Measurements from ENCODE around the gene CPNE7.

The CPNE7 gene

DNA sequence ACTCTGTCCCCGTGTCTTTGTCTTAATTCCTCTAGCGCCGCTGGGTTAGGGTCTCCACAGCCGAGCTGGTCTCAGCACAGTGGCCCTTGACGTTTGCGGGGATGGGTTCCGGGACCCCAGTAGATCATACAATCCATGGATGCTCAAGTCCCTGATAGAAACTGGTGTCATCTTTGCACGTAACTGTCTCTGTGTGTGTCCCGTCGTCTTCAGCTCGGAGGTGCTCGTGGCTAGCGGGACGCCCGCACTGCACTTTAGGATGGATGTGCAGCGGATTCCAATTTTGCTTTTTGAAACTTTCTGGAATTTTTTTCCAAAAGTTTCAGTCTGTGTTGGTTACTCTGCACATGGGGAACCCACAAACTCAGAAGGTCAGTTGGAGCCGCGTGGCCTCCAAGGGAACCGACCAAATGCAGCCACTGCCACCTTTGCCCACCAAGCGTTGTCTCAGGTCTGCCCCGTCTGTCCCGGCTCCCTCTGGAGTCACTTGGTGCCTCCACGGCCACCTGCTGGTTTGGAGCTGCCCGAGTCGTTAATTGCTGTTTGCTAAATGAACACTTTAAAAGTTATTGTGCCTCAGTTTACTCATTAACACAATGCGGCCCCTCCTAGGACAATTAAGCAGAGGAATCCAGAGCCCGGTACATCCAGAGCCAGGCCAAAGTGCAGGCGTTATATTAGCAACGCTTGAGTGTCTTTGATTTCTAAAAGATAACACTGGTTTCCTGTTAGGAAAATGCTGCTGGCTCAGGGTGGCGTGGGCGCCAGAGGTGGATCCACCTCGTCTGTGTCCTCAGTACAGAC is 32.6 kb downstream of the CPNE7 start:
- DNase-seq, result no peak

DNA sequence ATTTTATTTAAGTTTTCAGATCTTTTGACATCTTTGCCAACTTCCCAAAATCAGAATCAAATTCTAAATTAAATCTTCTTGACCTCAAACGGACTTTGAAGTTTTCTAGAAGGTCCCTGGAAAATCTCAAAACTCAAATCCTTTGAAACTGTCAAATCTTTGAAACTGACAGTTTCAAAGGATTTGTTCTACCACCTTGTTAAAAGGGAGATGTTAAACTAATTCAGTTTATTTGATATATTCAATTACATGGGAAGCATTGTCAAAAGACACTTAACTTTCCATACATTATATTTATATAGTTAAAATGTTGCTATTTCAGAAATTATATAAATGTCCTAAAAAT is 34.5 kb downstream of the CPNE7 start:
- DNase-seq, result no peak

DNA sequence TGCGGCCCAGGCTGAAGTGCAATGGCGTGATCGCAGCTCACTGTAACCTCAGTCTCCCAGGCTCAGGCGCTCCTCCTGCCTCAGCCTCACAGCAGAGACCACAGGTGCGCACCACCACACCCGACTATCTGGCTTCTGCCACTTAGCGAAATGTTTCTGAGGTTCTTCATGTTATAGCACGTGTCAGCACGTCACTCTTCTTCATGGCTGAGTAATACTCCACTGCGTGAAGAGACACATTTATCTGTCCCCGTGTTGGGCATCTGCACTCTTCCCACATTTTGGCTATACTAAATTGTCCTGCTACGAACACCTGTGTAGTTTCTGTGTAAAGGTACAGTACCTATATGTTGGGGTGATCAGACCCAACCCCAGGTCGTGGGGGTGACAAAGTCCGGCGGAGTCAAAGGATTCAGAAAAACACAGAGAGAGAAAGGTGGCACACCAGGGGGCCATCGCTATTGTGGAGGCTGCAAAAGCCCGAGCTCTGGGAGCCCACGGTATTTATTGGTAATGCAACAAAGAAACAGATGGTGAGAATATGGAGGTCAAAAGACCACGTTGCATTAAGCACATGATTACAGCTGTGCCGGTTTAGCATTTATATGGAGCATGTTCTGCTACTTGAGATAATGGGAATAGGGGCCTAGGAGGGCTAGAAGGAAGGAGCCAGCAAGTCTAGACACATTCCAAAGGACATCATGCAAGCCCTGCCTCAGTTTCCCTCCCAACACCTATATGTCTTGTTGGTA is 37.0 kb downstream of the CPNE7 start:
- DNase-seq, result no peak

DNA sequence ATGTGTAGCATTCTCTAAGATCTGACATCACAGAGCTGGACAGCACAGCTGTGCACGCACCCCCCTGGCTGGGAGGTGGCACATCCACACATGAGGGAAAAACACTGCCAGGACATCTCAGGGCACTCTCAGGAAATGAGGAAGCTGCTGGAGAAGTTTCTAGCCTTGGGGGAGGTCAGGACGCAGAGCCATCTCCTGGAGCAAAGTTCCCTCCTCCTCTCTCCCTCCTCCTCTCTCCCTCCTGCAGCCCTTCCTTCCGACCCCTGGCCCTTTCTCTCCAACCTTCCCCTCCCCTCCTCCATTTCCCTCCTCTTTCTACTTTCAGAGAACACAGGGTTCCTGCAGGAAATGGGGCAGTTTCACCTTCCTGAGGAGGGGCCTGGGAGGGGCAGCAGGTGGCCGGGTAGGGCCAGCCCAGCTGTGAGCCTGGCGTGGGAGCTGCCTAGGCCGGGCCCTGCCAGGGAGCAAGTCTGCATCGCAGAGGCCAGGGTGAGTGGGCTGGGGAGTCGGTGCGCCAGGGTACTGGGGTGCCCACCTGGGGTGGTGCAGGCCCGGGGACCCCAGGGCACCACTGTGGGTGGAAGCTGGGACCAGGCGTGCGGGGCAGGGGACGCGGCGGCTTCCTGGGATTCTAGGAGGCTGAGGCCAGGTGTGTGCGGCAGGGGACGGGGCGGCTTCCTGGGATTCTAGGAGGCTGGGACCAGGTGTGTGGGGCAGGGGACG is 37.8 kb downstream of the CPNE7 start, which contains the start of gene DPEP1:
DPEP1 (plus strand) TSS at position 412 of the 723 bp plus-strand sequence. CDS start 16,769 bp downstream, outside the sequence.
- no peak for DNase-seq

DNA sequence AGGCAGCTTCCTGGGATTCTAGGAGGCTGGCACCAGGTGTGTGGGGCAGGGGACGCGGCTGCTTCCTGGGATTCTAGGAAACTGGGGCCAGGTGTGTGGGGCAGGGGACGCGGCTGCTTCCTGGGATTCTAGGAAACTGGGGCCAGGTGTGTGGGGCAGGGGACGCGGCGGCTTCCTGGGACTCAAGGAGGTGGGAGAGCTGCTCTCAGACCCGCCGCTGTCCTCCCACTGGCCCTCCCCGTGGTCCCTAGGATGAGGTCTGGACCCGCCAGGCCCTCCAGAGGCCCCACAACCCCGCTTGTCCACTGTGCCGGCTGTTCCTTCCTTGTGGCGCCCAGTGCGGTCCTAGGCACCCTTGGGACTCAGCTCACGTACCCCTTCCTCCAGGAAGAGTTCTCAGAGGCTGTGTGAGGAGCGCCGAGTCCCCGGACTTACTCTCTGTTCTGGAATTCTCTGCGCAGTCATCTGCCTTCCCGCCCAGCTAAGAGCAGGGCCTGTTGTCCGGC is 38.4 kb downstream of the CPNE7 start:
- DNase-seq, result no peak

DNA sequence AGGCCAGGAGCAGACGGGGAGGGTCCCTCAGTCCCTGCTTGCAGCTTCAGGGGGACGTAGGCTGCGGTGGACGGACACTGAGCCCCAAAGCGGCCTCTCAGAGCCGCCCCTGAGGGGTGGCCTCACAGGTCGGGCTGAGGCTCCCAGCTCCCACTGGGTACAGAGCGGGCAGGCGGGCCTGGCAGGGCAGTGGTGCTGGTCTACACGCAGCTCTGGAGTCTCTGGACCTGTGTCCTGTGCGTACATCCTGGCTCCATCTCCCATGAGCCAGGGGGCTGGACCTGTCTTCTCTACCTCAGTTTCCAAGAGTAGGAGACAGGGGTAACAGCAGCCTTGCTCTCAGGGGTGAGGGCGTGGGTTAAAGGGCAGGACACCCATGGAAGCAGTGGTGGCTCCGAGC is 39.6 kb downstream of the CPNE7 start:
- no peak for DNase-seq

DNA sequence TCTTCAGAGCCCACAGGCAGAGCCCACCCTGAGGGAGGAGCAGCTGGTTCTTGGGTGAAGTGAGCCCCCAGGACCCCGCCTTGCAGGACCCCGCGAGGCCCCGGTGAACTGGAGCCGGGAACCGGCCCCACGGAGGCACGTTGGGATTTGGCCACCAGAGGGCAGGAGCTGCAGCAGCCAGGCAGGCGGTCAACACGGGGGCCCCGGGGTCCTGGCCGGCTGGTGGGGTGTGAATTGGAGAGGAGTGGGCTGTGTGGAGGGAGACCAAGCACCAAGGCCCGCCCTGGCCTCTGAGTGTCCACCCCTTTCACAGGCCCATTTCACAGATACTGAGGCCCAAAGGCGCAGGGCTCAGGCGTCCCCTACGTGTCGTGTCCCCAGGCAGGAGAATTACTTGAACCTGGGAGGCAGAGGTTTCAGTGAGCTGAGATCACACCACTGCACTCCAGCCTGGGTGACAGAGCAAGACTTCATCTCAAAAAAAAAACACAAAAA is 40.1 kb downstream of the CPNE7 start:
- DNase-seq, result peak; percentile 29

DNA sequence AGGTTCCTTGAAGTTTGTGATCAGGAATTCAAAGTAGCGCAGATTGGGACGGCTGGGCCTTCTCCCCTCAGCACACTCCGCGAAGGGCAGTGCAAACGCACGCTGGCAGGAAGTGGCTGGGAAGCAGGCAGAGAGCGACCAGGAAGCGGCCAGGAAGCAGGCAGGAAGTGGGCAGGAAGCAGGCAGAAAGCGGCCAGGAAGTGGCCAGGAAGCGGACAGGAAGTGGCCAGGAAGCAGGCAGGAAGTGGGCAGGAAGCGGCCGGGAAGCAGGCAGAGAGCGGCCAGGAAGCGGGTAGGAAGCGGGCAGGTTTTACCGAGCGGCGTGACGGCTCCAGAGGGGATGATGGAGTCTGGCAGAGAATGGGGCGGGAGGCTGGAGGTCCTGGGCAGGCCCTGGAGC is 41.1 kb downstream of the CPNE7 start:
- no peak for DNase-seq

DNA sequence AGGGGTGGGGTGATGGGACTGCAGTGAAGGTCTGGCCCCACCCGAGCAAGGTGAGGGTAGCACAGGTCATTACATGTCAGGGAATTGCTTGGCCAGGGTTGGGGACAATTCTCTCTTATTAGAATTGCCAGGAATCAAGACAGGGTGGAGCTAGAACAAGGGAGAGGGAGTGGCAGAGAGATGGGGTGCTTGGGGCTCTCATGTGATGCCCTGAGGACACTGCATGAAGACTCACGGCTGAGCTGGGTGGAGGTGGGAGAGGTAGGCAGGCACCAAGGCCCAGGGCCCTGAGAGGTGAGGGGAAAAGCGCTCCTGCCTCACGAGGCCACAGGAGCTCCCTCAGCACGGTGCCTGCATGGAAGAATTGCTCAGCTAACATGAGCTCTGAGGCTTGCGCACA is 41.5 kb downstream of the CPNE7 start:
- no peak for DNase-seq

DNA sequence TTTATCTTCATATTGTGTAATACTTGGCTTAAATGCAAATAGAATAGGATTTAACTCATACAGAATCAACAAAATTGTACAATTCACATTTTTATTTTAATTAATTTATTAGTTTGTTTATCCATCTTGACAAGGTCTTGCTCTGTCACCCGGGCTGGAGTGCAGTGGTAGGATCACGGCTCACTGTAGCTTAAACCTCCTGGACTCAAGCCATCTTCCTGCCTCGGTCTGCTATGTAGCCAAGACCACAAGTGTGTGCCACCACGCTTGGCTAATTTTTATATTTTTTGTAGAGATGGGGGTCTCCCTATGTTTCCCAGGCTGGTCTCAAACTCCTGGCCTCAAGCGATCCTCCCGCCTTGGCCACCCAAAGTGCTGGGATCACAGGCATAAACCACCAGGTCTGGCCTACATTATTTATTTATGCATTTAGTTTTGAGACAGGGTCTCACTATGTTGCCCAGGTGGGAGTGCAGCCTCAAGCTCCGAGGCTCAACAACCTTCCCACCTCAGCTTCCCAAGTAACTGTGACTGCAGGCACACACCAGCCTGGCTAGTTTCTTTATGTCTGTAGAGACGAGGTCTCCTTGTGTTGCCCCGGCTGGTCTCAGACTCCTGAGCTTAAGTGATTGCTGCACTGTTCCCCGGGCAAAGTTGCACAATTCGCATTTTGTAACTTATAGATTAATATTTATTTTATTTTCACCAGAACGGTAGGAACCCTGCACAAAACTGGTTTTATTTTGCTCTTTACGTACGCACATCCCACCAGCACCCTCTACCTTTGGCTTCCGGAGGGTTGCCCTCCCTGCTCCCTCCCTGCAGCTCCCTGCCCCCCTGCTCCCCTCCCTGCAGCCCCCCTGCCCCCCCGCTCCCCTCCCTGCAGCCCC is 42.8 kb downstream of the CPNE7 start:
- DNase-seq, result no peak

DNA sequence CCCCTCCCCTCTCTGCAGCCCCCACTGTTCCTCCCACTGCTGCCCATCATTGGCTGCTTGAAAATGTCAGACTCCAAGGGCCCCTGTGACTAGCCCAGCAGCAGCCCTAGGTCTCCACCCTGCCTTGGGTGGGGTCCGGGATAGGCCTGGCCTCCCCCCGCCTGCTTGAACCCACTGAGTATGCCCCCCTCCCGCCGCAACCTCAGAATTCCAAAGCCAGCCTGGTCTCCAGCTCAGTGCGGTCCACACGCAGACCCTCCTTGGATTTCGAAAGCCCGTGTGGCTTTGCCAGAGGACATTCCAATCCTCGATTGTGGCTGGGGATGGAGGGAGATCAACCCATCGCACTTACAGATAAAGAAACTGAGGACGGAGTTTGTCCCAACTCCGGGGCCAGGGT is 44.3 kb downstream of the CPNE7 start:
- no peak for DNase-seq

DNA sequence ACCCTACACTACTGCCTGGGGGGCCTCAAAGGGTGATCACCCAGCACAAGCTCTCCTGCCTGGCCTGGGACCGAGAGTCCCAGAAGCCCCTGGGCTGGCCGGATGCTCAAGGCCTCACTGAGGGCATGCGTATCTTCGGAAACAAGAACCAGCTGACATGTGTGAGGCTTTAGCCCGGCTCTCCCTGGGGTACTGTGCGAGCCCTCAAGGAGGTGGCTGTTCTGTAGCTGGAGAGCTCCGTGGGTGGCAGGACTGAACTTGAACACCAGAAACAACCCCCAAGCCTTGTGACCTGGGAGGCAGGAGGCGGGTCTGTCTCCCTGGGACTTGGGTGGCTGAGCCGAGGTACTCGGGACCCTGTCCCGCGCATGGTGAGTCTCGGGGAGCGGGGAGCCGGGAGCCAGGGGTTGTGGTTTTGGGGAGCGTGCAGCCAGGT is 44.9 kb downstream of the CPNE7 start:
- no peak for DNase-seq

DNA sequence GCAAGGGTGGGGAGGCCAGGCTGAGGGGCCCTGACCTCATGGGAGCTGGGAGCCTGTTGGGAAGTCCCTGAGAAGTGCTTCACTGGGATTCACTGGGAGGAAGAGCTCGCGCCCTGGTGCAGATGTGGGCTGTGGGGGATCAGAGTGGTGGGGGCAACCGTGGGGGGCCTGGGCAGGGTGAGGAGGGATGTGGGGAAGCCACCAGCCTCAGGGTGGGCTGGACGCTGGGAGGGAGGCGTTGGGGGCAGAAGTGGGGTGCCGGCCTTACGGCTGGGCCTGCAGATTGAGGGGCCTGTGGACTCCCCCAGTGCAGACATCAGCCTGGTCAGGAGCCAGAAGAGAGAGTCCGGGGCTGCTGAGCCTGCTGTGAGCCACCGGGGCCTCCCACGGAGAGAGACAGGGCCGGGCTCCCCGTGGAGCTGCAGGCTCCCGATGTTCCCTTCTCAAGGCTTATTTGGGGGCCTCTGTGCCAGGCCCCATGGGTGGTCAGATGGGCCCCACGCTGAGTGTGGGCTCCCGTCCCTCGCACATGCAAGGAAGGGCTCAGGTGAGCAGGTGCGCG is 45.7 kb downstream of the CPNE7 start:
- no peak for DNase-seq

DNA sequence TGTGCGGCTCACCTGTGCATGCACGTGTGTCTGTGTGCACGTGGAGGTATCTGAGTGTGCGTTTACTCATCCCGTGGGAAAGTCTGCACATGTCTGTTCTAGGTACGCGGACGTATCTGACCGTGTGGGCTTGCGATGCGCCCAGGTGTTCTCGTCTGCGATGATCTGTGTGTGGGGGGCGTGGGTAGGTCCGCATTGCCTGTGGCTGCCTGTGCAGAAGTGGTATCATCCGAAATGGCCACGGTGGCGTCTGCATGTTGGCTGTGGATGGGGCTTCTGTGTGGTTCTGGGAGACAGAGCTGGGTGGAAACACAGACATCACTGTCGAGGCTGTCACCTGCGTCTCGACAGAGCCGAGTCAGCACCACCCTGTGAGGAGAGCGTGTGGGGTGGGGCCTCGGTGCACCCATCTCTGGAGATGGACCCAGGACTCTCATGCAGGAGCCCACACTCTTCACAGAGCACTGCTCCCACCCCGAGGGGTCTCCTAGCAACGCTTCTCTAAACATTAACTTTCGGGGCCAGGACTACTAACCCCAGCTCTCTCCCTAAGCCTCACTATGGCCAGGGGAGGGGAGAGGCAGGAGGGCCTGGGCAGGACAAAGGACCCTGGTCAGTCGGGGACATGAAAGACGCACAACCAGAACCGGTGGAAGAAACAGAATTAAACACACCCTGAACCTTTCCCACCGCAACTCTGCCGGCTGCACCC is 46.3 kb downstream of the CPNE7 start:
- DNase-seq, result no peak

DNA sequence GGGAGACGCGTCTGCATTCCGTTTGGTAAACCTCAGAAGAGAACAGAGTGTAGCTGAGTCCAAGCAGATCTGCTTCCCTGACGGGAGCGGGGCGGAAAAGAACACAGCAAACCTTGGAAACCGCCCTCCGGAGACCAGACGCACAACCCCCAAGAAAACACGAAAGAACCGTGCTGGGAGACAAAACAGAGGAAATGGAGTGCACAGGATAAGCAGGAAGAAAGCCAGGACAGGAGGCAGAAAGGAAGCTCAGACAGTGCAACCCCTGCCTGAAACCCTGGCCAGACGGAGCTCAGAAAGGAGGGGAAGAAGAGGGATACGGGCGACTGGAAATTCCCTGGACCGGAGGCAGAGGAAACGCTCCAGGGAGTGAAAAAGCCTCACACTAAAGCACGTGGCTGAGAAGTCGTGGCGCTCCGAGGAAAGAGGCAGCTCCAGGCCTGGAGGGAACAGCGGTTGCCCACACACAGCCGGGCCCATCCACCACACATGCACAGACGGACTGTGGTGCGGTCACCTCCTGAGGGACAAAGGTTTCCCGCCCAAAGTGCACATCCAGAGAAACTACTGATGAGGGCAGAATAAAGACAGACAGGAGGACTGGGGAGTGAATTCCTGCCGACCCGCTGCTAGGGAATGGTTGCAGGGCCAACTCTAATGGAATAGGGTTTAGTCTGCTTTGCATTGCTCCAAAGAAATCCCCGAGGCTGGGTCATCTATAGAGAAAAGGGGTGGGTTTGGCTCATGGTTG is 48.1 kb downstream of the CPNE7 start:
- no peak for DNase-seq

DNA sequence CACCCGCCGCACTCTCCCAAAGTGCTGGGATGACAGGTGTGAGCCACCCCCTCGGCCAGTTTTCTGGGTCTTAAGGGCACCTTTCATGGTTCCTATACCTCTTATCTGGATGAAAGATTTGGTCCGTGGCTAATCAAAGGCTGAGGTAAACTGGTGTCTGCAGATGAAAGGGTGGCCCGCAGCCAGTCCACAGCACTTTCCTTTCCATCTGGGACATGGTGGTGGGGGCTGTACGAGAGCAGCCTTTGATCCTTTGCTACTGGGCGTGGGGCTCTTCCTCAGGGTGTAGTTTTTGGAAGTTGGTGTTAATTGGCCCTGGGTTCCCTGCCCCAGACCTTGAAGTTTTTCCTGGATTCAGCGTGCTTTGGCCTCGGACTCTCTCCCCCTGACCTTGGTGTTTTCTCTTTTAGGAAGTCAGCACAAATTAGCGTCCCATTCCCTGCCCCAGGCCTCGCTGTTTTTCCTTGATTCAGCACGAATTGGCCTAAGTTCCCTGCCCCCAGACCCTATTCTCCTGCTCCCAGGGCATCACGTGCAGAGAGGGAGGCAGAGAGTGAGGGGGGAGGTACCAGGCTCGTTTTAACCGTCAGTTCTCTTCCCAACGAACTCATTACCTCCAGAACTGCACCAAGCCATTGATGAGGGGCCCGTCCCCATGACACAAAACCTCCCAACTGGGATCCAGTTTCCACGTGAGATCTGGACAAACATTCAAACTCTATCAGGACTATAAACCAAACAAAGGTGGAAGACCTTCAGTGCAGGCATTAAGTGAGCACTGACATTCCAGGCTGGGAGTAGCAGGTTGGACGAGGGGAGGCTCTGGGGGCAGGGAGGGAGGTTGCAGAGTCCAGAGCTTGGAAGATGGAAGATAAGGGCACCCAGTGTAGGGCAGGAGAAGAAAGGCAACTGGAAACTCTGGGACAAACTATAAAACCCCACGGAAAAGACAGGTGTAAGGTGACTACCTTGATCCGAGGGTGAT is 49.5 kb downstream of the CPNE7 start:
- DNase-seq, result no peak

DNA sequence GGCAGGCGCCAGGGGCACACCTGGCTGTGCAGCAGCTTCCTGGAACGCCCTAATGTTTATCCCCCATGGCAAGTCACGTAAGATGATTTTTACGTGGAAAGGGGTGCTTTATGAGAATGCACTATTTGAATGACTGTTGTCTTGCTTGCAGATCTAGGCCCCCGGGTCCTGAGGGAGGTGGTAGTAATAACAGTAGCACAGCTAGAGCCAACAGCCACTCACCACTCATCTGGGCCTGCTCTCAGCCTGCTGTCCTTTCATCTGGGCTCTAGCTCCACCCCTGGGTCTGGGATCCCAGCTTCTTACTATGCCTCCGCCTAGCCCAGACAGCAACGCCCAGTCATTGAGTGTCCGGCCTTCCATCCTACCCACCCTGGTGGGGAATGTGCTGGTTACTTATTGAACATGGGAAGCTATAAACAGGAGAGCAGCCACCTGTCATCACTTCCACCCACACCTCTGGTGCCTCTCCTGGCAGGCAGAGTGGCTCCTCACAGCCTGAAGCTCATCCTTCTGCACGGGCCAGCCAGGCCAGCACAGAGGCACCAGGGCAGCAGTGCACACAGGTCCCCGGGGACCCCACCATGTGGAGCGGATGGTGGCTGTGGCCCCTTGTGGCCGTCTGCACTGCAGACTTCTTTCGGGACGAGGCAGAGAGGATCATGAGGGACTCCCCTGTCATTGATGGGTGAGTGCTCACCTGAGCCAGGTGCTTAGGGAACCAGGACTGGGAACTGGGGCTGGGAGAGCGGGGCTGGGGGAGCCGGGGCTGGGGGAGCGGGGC is 54.5 kb downstream of the CPNE7 start:
- DNase-seq, result no peak

DNA sequence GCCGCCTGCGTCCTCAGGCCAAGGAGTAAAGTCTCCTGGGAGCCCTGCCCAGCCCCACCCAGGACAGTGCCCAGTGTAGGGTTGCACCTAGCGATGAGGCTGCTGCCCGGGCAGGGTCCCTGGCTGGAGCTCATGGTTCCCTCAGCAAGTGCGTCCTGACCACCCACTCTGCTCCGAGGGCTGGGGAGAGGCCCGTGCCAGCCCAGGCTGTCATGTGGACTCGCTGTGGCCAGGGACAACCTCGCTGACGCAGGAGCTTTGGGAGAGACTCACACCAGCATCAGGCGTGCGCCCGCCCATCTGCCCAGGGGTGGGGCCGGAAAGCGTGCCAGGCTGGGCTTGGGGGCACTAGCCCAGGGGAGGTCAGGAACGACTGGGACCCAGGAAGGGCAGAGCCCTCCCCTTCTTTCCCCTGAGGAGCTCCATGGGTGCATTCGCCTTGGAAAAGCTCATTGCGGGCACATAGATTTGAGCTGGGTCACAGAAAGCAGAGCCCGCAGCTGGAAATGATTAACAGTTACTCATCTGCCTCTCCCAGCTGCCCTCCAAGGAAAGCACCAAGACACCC is 57.6 kb downstream of the CPNE7 start:
- no peak for DNase-seq

All from activated naive CD4-positive, alpha-beta T cell treated with anti-CD3 and anti-CD28 coated beads, Interleukin-2, amount 50 U/mL, for 16 hours (primary cell).